22Rv1 (cell line): Measurements from ENCODE around the gene KLF3.

ENCODE experiments used
- H3K27ac ChIP-seq: fragments of 450-650 bp; 2 replicates; pipeline ENCODE4 v1.5.1; 2017
- ZFX ChIP-seq: fragments of 450-650 bp; IDR thresholded peaks from 2 replicates; pipeline ENCODE4 v1.6.1; 2017; ENCODE audit warnings: antibody characterized with exemption, borderline replicate concordance
- TF ChIP-seq, protein P1 (sequence below): fragments of 450-650 bp; IDR thresholded peaks from 2 replicates; pipeline ENCODE4 v1.5.1; 2017; ENCODE audit warnings: mild to moderate bottlenecking

Gene KLF3

DNA sequence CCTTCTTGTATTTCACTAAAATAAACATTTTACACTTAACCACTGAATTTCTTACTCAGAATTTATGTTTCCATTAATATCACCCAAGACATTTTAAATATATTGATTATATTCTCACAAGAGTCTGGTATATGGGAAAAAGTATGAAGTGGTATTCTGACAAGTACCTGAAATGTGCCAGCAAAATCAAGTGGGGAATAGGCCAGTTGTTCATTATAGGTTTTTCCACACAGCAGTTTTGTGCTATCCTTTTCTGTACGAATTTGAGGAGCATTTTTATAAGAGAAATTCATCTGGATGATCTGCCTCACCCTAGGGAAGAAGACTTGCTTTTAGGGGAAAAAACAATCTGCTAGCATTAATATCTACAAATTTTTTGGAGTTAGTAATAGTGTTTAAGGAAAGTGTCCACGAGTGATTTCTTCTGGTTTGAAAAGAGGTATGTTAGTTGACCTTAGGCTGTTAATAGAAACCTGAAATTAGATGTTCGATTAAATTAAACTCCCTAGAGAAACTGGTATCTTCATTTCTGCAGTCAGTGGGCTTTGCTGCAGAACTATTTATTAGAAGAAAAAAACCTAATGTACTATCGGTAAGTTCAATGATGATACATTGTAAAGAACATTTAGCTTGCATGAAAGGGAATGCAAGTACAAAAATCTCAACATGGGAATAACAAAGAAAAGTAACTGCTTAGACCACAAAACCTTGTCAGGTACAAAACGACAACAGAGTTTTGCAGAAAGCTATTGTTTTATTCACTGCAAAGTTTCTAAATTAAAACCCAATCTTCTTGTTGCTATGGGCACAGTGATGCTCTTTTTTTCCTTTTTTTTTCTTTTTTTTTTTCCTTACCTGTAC lies 1.8 kb downstream of the KLF3 start:
- TF ChIP-seq ZFX = no peak
- TF ChIP-seq, protein P1, sequence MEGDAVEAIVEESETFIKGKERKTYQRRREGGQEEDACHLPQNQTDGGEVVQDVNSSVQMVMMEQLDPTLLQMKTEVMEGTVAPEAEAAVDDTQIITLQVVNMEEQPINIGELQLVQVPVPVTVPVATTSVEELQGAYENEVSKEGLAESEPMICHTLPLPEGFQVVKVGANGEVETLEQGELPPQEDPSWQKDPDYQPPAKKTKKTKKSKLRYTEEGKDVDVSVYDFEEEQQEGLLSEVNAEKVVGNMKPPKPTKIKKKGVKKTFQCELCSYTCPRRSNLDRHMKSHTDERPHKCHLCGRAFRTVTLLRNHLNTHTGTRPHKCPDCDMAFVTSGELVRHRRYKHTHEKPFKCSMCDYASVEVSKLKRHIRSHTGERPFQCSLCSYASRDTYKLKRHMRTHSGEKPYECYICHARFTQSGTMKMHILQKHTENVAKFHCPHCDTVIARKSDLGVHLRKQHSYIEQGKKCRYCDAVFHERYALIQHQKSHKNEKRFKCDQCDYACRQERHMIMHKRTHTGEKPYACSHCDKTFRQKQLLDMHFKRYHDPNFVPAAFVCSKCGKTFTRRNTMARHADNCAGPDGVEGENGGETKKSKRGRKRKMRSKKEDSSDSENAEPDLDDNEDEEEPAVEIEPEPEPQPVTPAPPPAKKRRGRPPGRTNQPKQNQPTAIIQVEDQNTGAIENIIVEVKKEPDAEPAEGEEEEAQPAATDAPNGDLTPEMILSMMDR = no peak
- H3K27ac ChIP-seq = peak overlapping the region; percentile 96

DNA sequence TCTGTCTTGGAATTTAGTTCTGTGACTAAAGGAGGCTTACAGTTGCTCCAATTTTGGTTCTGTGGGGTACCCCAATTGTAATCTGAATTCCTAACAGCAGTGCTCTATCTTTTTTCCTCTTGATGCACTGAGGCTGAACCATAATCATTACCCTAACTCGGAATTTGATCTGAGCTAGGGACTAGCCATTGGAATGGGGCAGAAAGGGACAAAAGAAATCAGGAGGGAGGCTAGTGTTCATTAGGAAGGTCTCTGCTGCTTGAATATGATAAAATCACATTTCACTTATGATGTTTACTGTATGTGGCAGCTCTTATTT lies 2.7 kb downstream of the KLF3 start:
- TF ChIP-seq, protein P1 = no peak
- no peak for TF ChIP-seq ZFX
- peak overlapping the region; percentile 96 for H3K27ac ChIP-seq

DNA sequence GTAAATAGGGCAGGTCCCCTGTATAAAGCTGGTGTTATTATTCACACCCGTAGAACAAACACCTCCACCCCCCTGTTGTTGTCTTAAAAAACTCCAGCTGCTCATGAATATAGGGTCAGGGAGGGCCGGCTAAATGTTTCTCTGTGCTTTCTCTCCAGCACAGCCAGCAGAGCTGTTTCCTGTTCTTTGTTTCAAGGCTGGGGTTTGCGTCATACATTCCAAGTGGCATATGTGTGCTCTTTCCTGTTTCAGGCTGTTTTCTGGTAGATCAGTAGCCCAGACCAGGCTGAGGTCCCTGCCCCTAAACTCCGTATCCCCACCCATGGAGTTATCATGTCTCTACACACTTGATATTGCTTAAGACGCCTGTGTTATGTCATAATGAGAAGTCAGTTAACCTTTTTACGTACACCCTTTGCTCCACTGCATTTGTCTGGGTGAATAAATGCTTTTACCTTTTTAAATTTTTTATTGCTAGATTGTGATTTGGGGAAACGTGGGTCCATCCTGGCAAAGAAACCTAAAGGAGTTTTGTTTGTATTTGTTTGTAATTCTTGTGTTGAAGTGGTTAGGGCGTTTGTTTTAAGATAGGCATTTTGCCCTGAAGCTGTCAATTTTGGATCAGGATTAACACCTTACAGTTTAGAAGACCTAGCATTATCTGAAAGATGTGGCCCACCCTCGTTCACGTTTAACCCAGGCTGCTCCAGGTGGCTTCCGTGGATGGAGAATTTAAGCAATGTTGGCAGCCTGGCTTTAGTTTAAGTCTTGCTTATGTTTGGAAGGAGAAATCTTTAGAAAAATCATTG lies 3.3 kb downstream of the KLF3 start:
- peak overlapping the region; percentile 96 for H3K27ac ChIP-seq
- TF ChIP-seq, protein P1 = no peak
- TF ChIP-seq ZFX = no peak

GRCh38 chr4:38668203-38668971 lies 4.4 kb downstream of the KLF3 start:
- TF ChIP-seq, protein P1 = no peak
- TF ChIP-seq ZFX = no peak
- peak overlapping the region; percentile 96 for H3K27ac ChIP-seq

GRCh38 chr4:38669208-38669607 lies 5.2 kb downstream of the KLF3 start:
- H3K27ac ChIP-seq = peak overlapping the region; percentile 92
- TF ChIP-seq ZFX = no peak
- TF ChIP-seq, protein P1 = no peak

DNA sequence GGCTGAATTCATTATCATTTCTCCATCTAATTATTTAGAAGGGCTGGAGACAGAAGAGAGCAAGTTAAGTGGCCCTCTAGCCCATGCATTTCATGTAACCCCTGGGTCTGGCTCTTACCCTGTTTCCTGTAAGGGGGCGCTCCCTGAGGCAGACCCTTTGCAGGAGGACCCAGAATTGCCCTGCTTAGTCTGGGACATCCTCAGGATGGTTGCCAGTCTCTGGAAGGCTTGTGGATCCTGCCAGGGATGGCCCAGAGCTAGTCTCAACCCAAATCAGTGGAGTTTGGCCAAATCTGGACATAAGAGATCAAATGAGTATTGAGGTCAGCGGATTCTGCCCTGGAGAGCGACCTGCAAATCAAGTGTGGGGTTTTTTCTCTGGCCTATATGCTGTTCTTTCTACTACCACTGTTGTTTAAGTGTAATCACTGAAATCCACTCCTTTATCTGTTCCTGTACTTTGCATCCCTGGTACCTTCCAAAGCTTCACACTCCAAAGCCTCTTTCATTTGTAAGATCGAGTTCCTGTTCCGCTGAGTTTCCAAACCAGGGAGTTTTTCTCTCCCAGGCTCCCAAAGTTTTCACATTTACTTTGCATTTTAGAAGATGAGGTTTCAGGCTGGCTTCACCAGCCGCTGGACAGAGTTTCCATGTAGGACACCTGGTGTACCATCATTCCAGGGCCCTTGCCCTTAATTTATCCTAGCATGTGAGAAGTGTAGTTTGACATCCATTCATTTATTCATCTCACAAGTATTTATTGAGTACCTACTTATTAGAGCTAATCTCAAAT lies 6.3 kb downstream of the KLF3 start:
- TF ChIP-seq, protein P1 = no peak
- no peak for TF ChIP-seq ZFX
- peak overlapping the region; percentile 92 for H3K27ac ChIP-seq
